ENCODE measurements around the gene CDH13.

CDH13 gene

GRCh38 chr16:83513008-83513755, 886.4 kb downstream of the CDH13 start:
- no peak overlapping the region for H3K27ac ChIP-seq (ENCODE audit: low read length)
- no peak overlapping the region for H3K9ac ChIP-seq (ENCODE audit: low read length in 2 of 2)
- H3K27me3 ChIP-seq (ENCODE audit: control insufficient read depth in 1 of 2, insufficient read depth in 2 of 2, low read length in 2 of 2), result no peaks in the 10 kb centered on the region
- no peaks in the 10 kb centered on the region for H3K4me1 ChIP-seq (ENCODE audit: control insufficient read depth, insufficient read depth, low read length)
- H3K36me3 ChIP-seq (ENCODE audit: control insufficient read depth in 2 of 2, insufficient read depth in 2 of 2, low read length in 2 of 2), result no peaks in the 10 kb centered on the region
- H3K9me3 ChIP-seq (ENCODE audit: control insufficient read depth in 2 of 2, low read length in 2 of 2), result peaks cover 3 to 6% of the 10 kb centered on the region in 2 donors
- no peak overlapping the region for H3K4me3 ChIP-seq (ENCODE audit: low read length in 2 of 2)

GRCh38 chr16:83515395-83515794, 888.6 kb downstream of the CDH13 start:
- no peak overlapping the region for H3K9ac ChIP-seq (ENCODE audit: low read length in 2 of 2)
- H3K27me3 ChIP-seq (ENCODE audit: control insufficient read depth in 1 of 2, insufficient read depth in 2 of 2, low read length in 2 of 2), result no peaks in the 10 kb centered on the region
- no peak overlapping the region for H3K4me3 ChIP-seq (ENCODE audit: low read length in 2 of 2)
- no peaks in the 10 kb centered on the region for H3K4me1 ChIP-seq (ENCODE audit: control insufficient read depth, insufficient read depth, low read length)
- H3K27ac ChIP-seq (ENCODE audit: low read length), result no peak overlapping the region
- no peaks in the 10 kb centered on the region for H3K36me3 ChIP-seq (ENCODE audit: control insufficient read depth in 2 of 2, insufficient read depth in 2 of 2, low read length in 2 of 2)
- peaks cover 3 to 6% of the 10 kb centered on the region in 2 donors for H3K9me3 ChIP-seq (ENCODE audit: control insufficient read depth in 2 of 2, low read length in 2 of 2)

GRCh38 chr16:83516931-83517330, 890.2 kb downstream of the CDH13 start:
- Histone ChIP-seq H3K9me3 (ENCODE audit: control insufficient read depth in 2 of 2, low read length in 2 of 2) (peaks cover 3 to 6% of the 10 kb centered on the region in 2 donors), H3K4me3 (ENCODE audit: low read length in 2 of 2) (no peak overlapping the region), H3K9ac (ENCODE audit: low read length in 2 of 2) (no peak overlapping the region), H3K36me3 (ENCODE audit: control insufficient read depth in 2 of 2, insufficient read depth in 2 of 2, low read length in 2 of 2) (no peaks in the 10 kb centered on the region), H3K4me1 (ENCODE audit: control insufficient read depth, insufficient read depth, low read length) (no peaks in the 10 kb centered on the region), H3K27me3 (ENCODE audit: control insufficient read depth in 1 of 2, insufficient read depth in 2 of 2, low read length in 2 of 2) (no peaks in the 10 kb centered on the region), H3K27ac (ENCODE audit: low read length) (no peak overlapping the region)

GRCh38 chr16:83517398-83517797, 890.6 kb downstream of the CDH13 start:
- H3K36me3 ChIP-seq (ENCODE audit: control insufficient read depth in 2 of 2, insufficient read depth in 2 of 2, low read length in 2 of 2), result no peaks in the 10 kb centered on the region
- H3K4me3 ChIP-seq (ENCODE audit: low read length in 2 of 2), result no peak overlapping the region
- no peak overlapping the region for H3K27ac ChIP-seq (ENCODE audit: low read length)
- no peaks in the 10 kb centered on the region for H3K4me1 ChIP-seq (ENCODE audit: control insufficient read depth, insufficient read depth, low read length)
- no peaks in the 10 kb centered on the region for H3K27me3 ChIP-seq (ENCODE audit: control insufficient read depth in 1 of 2, insufficient read depth in 2 of 2, low read length in 2 of 2)
- no peak overlapping the region for H3K9ac ChIP-seq (ENCODE audit: low read length in 2 of 2)
- peaks cover 3 to 6% of the 10 kb centered on the region in 2 donors for H3K9me3 ChIP-seq (ENCODE audit: control insufficient read depth in 2 of 2, low read length in 2 of 2)

- peaks cover 3 to 6% of the 10 kb centered on the region in 2 donors for H3K9me3 ChIP-seq (ENCODE audit: control insufficient read depth in 2 of 2, low read length in 2 of 2)
- no peaks in the 10 kb centered on the region for H3K36me3 ChIP-seq (ENCODE audit: control insufficient read depth in 2 of 2, insufficient read depth in 2 of 2, low read length in 2 of 2)
- H3K4me1 ChIP-seq (ENCODE audit: control insufficient read depth, insufficient read depth, low read length), result no peaks in the 10 kb centered on the region
- no peak overlapping the region for H3K4me3 ChIP-seq (ENCODE audit: low read length in 2 of 2)
- no peak overlapping the region for H3K27ac ChIP-seq (ENCODE audit: low read length)
- H3K9ac ChIP-seq (ENCODE audit: low read length in 2 of 2), result no peak overlapping the region
- no peaks in the 10 kb centered on the region for H3K27me3 ChIP-seq (ENCODE audit: control insufficient read depth in 1 of 2, insufficient read depth in 2 of 2, low read length in 2 of 2)
Observed at GRCh38 chr16:83520596-83520995, 893.8 kb downstream of the CDH13 start.

- Histone ChIP-seq H3K27ac (ENCODE audit: low read length) (no peak overlapping the region), H3K9ac (ENCODE audit: low read length in 2 of 2) (no peak overlapping the region), H3K9me3 (ENCODE audit: control insufficient read depth in 2 of 2, low read length in 2 of 2) (no peaks in the 10 kb centered on the region), H3K27me3 (ENCODE audit: control insufficient read depth in 1 of 2, insufficient read depth in 2 of 2, low read length in 2 of 2) (no peaks in the 10 kb centered on the region), H3K36me3 (ENCODE audit: control insufficient read depth in 2 of 2, insufficient read depth in 2 of 2, low read length in 2 of 2) (no peaks in the 10 kb centered on the region), H3K4me1 (ENCODE audit: control insufficient read depth, insufficient read depth, low read length) (no peaks in the 10 kb centered on the region), H3K4me3 (ENCODE audit: low read length in 2 of 2) (no peak overlapping the region)
Observed at GRCh38 chr16:83530293-83530692, 903.5 kb downstream of the CDH13 start.

GRCh38 chr16:83532634-83533033, 905.9 kb downstream of the CDH13 start:
- Histone ChIP-seq H3K9ac (ENCODE audit: low read length in 2 of 2) (no peak overlapping the region), H3K4me3 (ENCODE audit: low read length in 2 of 2) (no peak overlapping the region), H3K27me3 (ENCODE audit: control insufficient read depth in 1 of 2, insufficient read depth in 2 of 2, low read length in 2 of 2) (no peaks in the 10 kb centered on the region), H3K27ac (ENCODE audit: low read length) (no peak overlapping the region), H3K9me3 (ENCODE audit: control insufficient read depth in 2 of 2, low read length in 2 of 2) (no peaks in the 10 kb centered on the region), H3K36me3 (ENCODE audit: control insufficient read depth in 2 of 2, insufficient read depth in 2 of 2, low read length in 2 of 2) (no peaks in the 10 kb centered on the region), H3K4me1 (ENCODE audit: control insufficient read depth, insufficient read depth, low read length) (no peaks in the 10 kb centered on the region)

GRCh38 chr16:83533193-83533592, 906.4 kb downstream of the CDH13 start:
- Histone ChIP-seq H3K9ac (ENCODE audit: low read length in 2 of 2) (no peak overlapping the region), H3K27me3 (ENCODE audit: control insufficient read depth in 1 of 2, insufficient read depth in 2 of 2, low read length in 2 of 2) (no peaks in the 10 kb centered on the region), H3K27ac (ENCODE audit: low read length) (no peak overlapping the region), H3K9me3 (ENCODE audit: control insufficient read depth in 2 of 2, low read length in 2 of 2) (no peaks in the 10 kb centered on the region), H3K4me1 (ENCODE audit: control insufficient read depth, insufficient read depth, low read length) (no peaks in the 10 kb centered on the region), H3K36me3 (ENCODE audit: control insufficient read depth in 2 of 2, insufficient read depth in 2 of 2, low read length in 2 of 2) (no peaks in the 10 kb centered on the region), H3K4me3 (ENCODE audit: low read length in 2 of 2) (no peak overlapping the region)

GRCh38 chr16:83538707-83539106, 911.9 kb downstream of the CDH13 start:
- H3K27ac ChIP-seq (ENCODE audit: low read length), result no peak overlapping the region
- no peak overlapping the region for H3K4me3 ChIP-seq (ENCODE audit: low read length in 2 of 2)
- H3K36me3 ChIP-seq (ENCODE audit: control insufficient read depth in 2 of 2, insufficient read depth in 2 of 2, low read length in 2 of 2), result no peaks in the 10 kb centered on the region
- H3K9ac ChIP-seq (ENCODE audit: low read length in 2 of 2), result no peak overlapping the region
- no peaks in the 10 kb centered on the region for H3K27me3 ChIP-seq (ENCODE audit: control insufficient read depth in 1 of 2, insufficient read depth in 2 of 2, low read length in 2 of 2)
- no peaks in the 10 kb centered on the region for H3K4me1 ChIP-seq (ENCODE audit: control insufficient read depth, insufficient read depth, low read length)
- H3K9me3 ChIP-seq (ENCODE audit: control insufficient read depth in 2 of 2, low read length in 2 of 2), result no peaks in the 10 kb centered on the region

- Histone ChIP-seq H3K27ac (ENCODE audit: low read length) (no peak overlapping the region), H3K36me3 (ENCODE audit: control insufficient read depth in 2 of 2, insufficient read depth in 2 of 2, low read length in 2 of 2) (no peaks in the 10 kb centered on the region), H3K9me3 (ENCODE audit: control insufficient read depth in 2 of 2, low read length in 2 of 2) (no peaks in the 10 kb centered on the region), H3K27me3 (ENCODE audit: control insufficient read depth in 1 of 2, insufficient read depth in 2 of 2, low read length in 2 of 2) (no peaks in the 10 kb centered on the region), H3K4me3 (ENCODE audit: low read length in 2 of 2) (no peak overlapping the region), H3K9ac (ENCODE audit: low read length in 2 of 2) (no peak overlapping the region), H3K4me1 (ENCODE audit: control insufficient read depth, insufficient read depth, low read length) (no peaks in the 10 kb centered on the region)
Observed at GRCh38 chr16:83539736-83540490, 913.1 kb downstream of the CDH13 start.

- H3K9ac ChIP-seq (ENCODE audit: low read length in 2 of 2), result no peak overlapping the region
- no peaks in the 10 kb centered on the region for H3K9me3 ChIP-seq (ENCODE audit: control insufficient read depth in 2 of 2, low read length in 2 of 2)
- no peaks in the 10 kb centered on the region for H3K36me3 ChIP-seq (ENCODE audit: control insufficient read depth in 2 of 2, insufficient read depth in 2 of 2, low read length in 2 of 2)
- H3K4me1 ChIP-seq (ENCODE audit: control insufficient read depth, insufficient read depth, low read length), result no peaks in the 10 kb centered on the region
- no peak overlapping the region for H3K4me3 ChIP-seq (ENCODE audit: low read length in 2 of 2)
- H3K27me3 ChIP-seq (ENCODE audit: control insufficient read depth in 1 of 2, insufficient read depth in 2 of 2, low read length in 2 of 2), result no peaks in the 10 kb centered on the region
- H3K27ac ChIP-seq (ENCODE audit: low read length), result no peak overlapping the region
Observed at GRCh38 chr16:83541231-83541630, 914.5 kb downstream of the CDH13 start.
